Neuronal stem cell (in vitro differentiated cells): Measurements from ENCODE around the gene MROH8.
"Not testable (repeated sequence)": the region's sequence is repeated elsewhere in the genome, so short reads cannot be mapped to it uniquely, and the experiment has no call there.

Experiments used
- DNase-seq: peaks from one replicate; pipeline ENCODE4 v3.0.0-alpha.2; 2013; ENCODE audit warnings: low spot score
- H2AFZ ChIP-seq: one replicate; pipeline ENCODE4 v1.6.1; 2013; ENCODE audit warnings: mild to moderate bottlenecking, low read length, inconsistent platforms
- H2AK5ac ChIP-seq: 2 replicates; pipeline ENCODE4 v1.6.1; 2013; ENCODE audit warnings: low read depth, mild to moderate bottlenecking, inconsistent platforms, low read length, moderate library complexity, mixed read lengths
- H2BK120ac ChIP-seq: 2 replicates; pipeline ENCODE4 v1.6.1; 2013; ENCODE audit warnings: low read depth, mild to moderate bottlenecking, inconsistent platforms, low read length, moderate library complexity, mixed read lengths
- H2BK12ac ChIP-seq: one replicate; pipeline ENCODE4 v1.6.1; 2013; ENCODE audit warnings: low read length, inconsistent platforms
- H2BK15ac ChIP-seq: 2 replicates; pipeline ENCODE4 v1.6.1; 2013; ENCODE audit warnings: mild to moderate bottlenecking, low read length, inconsistent platforms, mixed read lengths
- H2BK5ac ChIP-seq: one replicate; pipeline ENCODE4 v1.6.1; 2013; ENCODE audit warnings: inconsistent platforms, mild to moderate bottlenecking, low read length, moderate library complexity
- H3K14ac ChIP-seq: one replicate; pipeline ENCODE4 v1.6.1; 2013; ENCODE audit warnings: low read length, inconsistent platforms
- H3K18ac ChIP-seq: 2 replicates; pipeline ENCODE4 v1.6.1; 2013; ENCODE audit warnings: low read length, inconsistent platforms
- H3K23ac ChIP-seq: 2 replicates; pipeline ENCODE4 v1.6.1; 2013; ENCODE audit warnings: low read depth, mild to moderate bottlenecking, mixed read lengths, low read length, inconsistent platforms; ENCODE audit not compliant: poor library complexity
- H3K27ac ChIP-seq: replicated peaks from 3 replicates; pipeline ENCODE4 v1.5.1; 2013; ENCODE audit warnings: low read length, inconsistent platforms
- H3K27me3 ChIP-seq, 3 experiments: 2 replicates each; pipeline ENCODE4 v1.6.1; 2013; ENCODE audit warnings: low read length in 3 of 3, mild to moderate bottlenecking in 2 of 3, inconsistent platforms in 1 of 3, low read depth in 1 of 3, mixed read lengths in 1 of 3, moderate library complexity in 1 of 3; ENCODE audit not compliant: control insufficient read depth in 3 of 3, insufficient read depth in 3 of 3
- H3K36me3 ChIP-seq, 2 donors: replicated peaks in 1 of 2; 2 replicates each; pipeline ENCODE4 v1.6.1; 2013; ENCODE audit warnings: low read length in 2 of 2; ENCODE audit not compliant: control insufficient read depth in 2 of 2, insufficient read depth in 2 of 2
- H3K4ac ChIP-seq: 2 replicates; pipeline ENCODE4 v1.6.1; 2013; ENCODE audit warnings: inconsistent platforms, mild to moderate bottlenecking, low read length, moderate library complexity
- H3K4me1 ChIP-seq, 2 donors: 1 replicate in 1 of 2; 2 replicates in 1 of 2; pipeline ENCODE4 v1.6.1; 2013; ENCODE audit warnings: low read length in 2 of 2, low read depth in 1 of 2; ENCODE audit not compliant: control insufficient read depth in 2 of 2, insufficient read depth in 1 of 2
- H3K4me2 ChIP-seq: one replicate; pipeline ENCODE4 v1.6.1; 2013; ENCODE audit warnings: mild to moderate bottlenecking, low read length, inconsistent platforms; ENCODE audit not compliant: insufficient read depth, poor library complexity, severe bottlenecking
- H3K4me3 ChIP-seq, 2 donors: 2 replicates each; pipeline ENCODE4 v1.5.1; 2013; ENCODE audit warnings: low read length in 2 of 2, mild to moderate bottlenecking in 2 of 2, inconsistent platforms in 1 of 2, moderate library complexity in 1 of 2
- H3K79me1 ChIP-seq: one replicate; pipeline ENCODE4 v1.6.1; 2013; ENCODE audit warnings: low read depth, mild to moderate bottlenecking, inconsistent platforms, low read length, moderate library complexity
- H3K9ac ChIP-seq: one replicate; pipeline ENCODE4 v1.6.1; 2013; ENCODE audit warnings: mild to moderate bottlenecking, low read depth, low read length, inconsistent platforms; ENCODE audit not compliant: poor library complexity
- H3K9me3 ChIP-seq, 2 donors: replicated peaks in 1 of 2; 2 replicates each; pipeline versions ENCODE3 to v1.6.1; 2013; ENCODE audit warnings: low read length in 2 of 2, mild to moderate bottlenecking in 2 of 2, inconsistent platforms in 1 of 2, low read depth in 1 of 2, mixed read lengths in 1 of 2, moderate library complexity in 1 of 2; ENCODE audit not compliant: control insufficient read depth in 2 of 2, insufficient read depth in 1 of 2
- H4K8ac ChIP-seq: one replicate; pipeline ENCODE4 v1.6.1; 2013; ENCODE audit warnings: low read depth, mild to moderate bottlenecking, inconsistent platforms, low read length, moderate library complexity
- H4K91ac ChIP-seq: one replicate; pipeline ENCODE4 v1.6.1; 2013; ENCODE audit warnings: low read length, low read depth, mild to moderate bottlenecking, inconsistent platforms; ENCODE audit not compliant: poor library complexity
- WGBS, 2 donors: extraction: QIAGEN DNeasy Blood & Tissue Kit; methylation state at CpG; one replicate each; pipeline ENCODE4 v1.1.7; 2013; ENCODE audit warnings: missing lambda C conversion rate in 2 of 2, mixed read lengths in 1 of 2; ENCODE audit not compliant: insufficient read length in 2 of 2, insufficient replicate concordance in 1 of 2; ENCODE audit errors: extremely low coverage in 2 of 2; 5-methylcytosine and 5-hydroxymethylcytosine counted together

MROH8 gene

GRCh38 chr20:37133952-37134351 lies 45.4 kb downstream of the MROH8 start:
- Histone ChIP-seq H2BK12ac (no peak overlapping the region), H2AFZ (no peak overlapping the region), H3K23ac (no peak overlapping the region), H2BK5ac (no peak overlapping the region), H3K4me3 (no peak overlapping the region), H2AK5ac (no peak overlapping the region), H3K4me1 (peaks cover 0 to 4% of the 10 kb centered on the region in 2 donors), H2BK15ac (no peak overlapping the region), H4K91ac (no peak overlapping the region), H3K79me1 (no peaks in the 10 kb centered on the region), H3K14ac (no peak overlapping the region), H3K4ac (no peak overlapping the region), H3K9ac (no peak overlapping the region), H2BK120ac (no peak overlapping the region), H4K8ac (no peak overlapping the region), H3K4me2 (no peak overlapping the region), H3K36me3 (no peaks in the 10 kb centered on the region), H3K9me3 (no peaks in the 10 kb centered on the region), H3K27me3 (no peaks in the 10 kb centered on the region), H3K18ac (no peak overlapping the region), H3K27ac (no peak overlapping the region)
- no CpG with 5 or more reads among the region's 2 CpGs for WGBS, 2 donors
- no peak for DNase-seq

DNA sequence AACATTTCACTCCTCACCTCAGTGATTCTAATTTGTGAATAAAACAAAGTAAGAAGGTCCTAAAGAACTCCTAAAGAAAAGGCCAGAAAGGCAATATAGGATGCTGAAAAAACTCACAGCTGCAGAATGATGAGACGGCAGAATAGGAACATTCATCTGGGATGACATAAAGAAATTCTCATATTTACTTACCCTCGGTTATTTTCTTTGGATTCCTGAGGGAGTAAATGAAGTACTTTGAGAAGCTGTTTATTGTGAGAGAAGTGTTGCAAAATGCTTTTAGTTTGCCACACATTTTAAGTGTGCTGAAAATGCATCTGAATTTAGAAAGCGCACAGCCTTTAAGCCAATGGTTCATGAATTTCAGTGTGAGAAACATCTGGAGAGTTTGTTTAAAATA lies 47.9 kb downstream of the MROH8 start:
- no peak overlapping the region for H2AK5ac ChIP-seq
- no peak for DNase-seq
- H3K14ac ChIP-seq = no peak overlapping the region
- H3K4me1 ChIP-seq = peaks cover 0 to 4% of the 10 kb centered on the region in 2 donors
- no peak overlapping the region for H3K27ac ChIP-seq
- no peak overlapping the region for H3K18ac ChIP-seq
- no peak overlapping the region for H2BK120ac ChIP-seq
- H2BK5ac ChIP-seq = no peak overlapping the region
- H2BK12ac ChIP-seq = no peak overlapping the region
- no peak overlapping the region for H3K9ac ChIP-seq
- H4K8ac ChIP-seq = no peak overlapping the region
- H3K9me3 ChIP-seq = no peaks in the 10 kb centered on the region
- no peak overlapping the region for H3K23ac ChIP-seq
- no peak overlapping the region for H3K4me2 ChIP-seq
- no peaks in the 10 kb centered on the region for H3K36me3 ChIP-seq
- H2AFZ ChIP-seq = no peak overlapping the region
- no peaks in the 10 kb centered on the region for H3K79me1 ChIP-seq
- no peak overlapping the region for H2BK15ac ChIP-seq
- H3K4ac ChIP-seq = no peak overlapping the region
- no CpG with 5 or more reads among the region's 3 CpGs for WGBS, 2 donors
- no peaks in the 10 kb centered on the region for H3K27me3 ChIP-seq
- H4K91ac ChIP-seq = no peak overlapping the region
- no peak overlapping the region for H3K4me3 ChIP-seq

GRCh38 chr20:37128803-37129202 lies 50.5 kb downstream of the MROH8 start:
- Histone ChIP-seq H2BK5ac (no peak overlapping the region), H3K4me1 (no peaks in the 10 kb centered on the region), H3K18ac (no peak overlapping the region), H2BK12ac (no peak overlapping the region), H3K14ac (no peak overlapping the region), H3K27me3 (no peaks in the 10 kb centered on the region), H3K9me3 (no peaks in the 10 kb centered on the region), H3K36me3 (no peaks in the 10 kb centered on the region), H3K4me3 (no peak overlapping the region), H2BK15ac (no peak overlapping the region), H3K9ac (no peak overlapping the region), H2AK5ac (no peak overlapping the region), H3K27ac (no peak overlapping the region), H3K4me2 (no peak overlapping the region), H4K8ac (no peak overlapping the region), H4K91ac (no peak overlapping the region), H3K79me1 (no peaks in the 10 kb centered on the region), H3K4ac (no peak overlapping the region), H3K23ac (no peak overlapping the region), H2AFZ (no peak overlapping the region), H2BK120ac (no peak overlapping the region)
- no peak for DNase-seq
- WGBS, 2 donors = no CpG with 5 or more reads among the region's 3 CpGs

- H3K79me1 ChIP-seq, H2BK15ac ChIP-seq, H2AK5ac ChIP-seq, H3K18ac ChIP-seq, H4K8ac ChIP-seq, H3K4me1 ChIP-seq, H3K4me2 ChIP-seq, H3K27me3 ChIP-seq, H3K4me3 ChIP-seq, H2BK5ac ChIP-seq, H3K27ac ChIP-seq, DNase-seq, H3K9ac ChIP-seq, H3K23ac ChIP-seq, H3K4ac ChIP-seq, H2AFZ ChIP-seq, H2BK12ac ChIP-seq, H4K91ac ChIP-seq, H3K14ac ChIP-seq, H3K36me3 ChIP-seq, H3K9me3 ChIP-seq, H2BK120ac ChIP-seq: not testable (repeated sequence)
- WGBS, 2 donors = no CpG with 5 or more reads among the region's 30 CpGs
Observed at GRCh38 chr20:37126290-37126689, 53.1 kb downstream of the MROH8 start.
